ENCODE data around the gene AKR1B15. TPM values are rescaled to one million over a fixed set of nuclear protein-coding genes. Genes with fewer than 3 reads are reported as not detected.

AKR1B15 gene
- total RNA-seq, 4 donors from 2014 or later: 0.17 TPM; not detected in 3

DNA sequence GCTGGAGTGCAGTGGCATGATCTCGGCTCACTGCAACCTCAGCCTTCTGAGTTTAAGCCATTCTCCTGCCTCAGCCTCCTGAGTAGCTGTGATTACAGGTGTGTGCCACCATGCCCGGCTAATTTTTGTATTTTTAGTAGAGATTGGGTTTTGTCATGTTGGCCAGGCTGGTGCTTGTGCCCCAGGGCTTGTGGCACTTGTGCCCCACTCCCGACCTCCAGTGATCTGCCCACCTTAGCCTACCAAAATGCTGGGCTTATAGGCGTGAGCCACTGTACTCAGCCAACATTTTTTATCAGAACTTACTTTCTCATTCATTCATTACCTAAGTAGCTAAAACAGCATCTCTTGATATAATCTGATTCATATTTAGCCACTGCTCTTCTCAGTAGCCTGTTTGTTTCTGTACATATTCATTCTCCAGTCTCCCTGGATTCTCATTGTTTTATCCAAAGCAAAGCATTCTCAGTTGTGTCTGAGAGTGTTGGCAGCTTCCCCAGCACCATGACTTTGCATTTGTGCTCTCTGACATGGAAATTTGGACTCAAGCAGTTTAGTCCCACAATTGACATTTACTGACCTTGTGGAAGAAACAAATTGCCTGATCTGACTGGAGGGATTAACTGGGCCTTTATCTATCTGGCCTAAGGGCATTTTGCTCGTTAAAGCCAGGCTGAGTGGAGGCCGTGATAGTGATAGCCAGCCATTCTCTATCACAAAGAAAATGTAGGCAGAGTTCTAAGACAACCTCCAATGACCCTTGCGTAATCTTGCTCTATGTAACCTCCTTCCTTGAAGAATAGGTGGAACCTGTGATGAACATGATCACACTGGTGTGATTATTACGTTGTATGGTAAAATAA is 44.9 kb downstream of the AKR1B15 start:
- intact Hi-C loops (cut with DNase I): no loop called here
- Histone ChIP-seq H3K9me3 (no peaks in the 10 kb centered on the region), H3K27me3 (no peaks in the 10 kb centered on the region), H3K4me1 (peaks cover 12 to 23% (median 16%) of the 10 kb centered on the region in 4 donors), H3K27ac (replicated peaks in 1 of 4) (peak overlapping the region; percentile 81 to 87 (median 82)), H3K4me3 (no peak overlapping the region), H3K36me3 (no peaks in the 10 kb centered on the region)
- WGBS: 45% methylated on average over 8 of the region's 8 CpGs
- TF ChIP-seq EP300 (IDR thresholded peaks at IDR 0.05) (no peak), POLR2AphosphoS5 (IDR thresholded peaks at IDR 0.05) (peak; percentile 52 to 59)
- DNase-seq (ENCODE audit: extremely low spot score): no peak

DNA sequence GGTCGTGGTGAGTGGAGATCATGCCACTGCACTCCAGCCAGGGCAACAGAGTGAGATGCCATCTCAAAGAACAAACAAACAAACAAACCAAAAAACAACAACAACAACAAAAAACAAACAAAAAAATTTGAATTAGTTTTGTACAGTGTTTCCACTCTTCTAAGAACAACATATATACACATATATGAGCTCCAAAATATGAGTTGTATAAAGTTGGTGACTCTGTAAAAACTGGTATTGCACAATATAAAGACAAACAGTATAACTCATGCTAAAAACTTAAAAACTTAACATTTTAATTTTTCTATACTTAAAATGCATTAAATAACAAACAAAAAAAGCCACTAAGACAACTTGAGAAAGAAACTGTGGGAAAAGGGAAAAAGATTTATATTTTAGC is 46.0 kb downstream of the AKR1B15 start:
- intact Hi-C loops (cut with DNase I): no loop called here
- H3K36me3 ChIP-seq: no peaks in the 10 kb centered on the region
- H3K27me3 ChIP-seq: no peaks in the 10 kb centered on the region
- TF ChIP-seq CTCF (IDR thresholded peaks at IDR 0.05) (no peak), POLR2AphosphoS5 (IDR thresholded peaks at IDR 0.05) (no peak), POLR2A (IDR thresholded peaks at IDR 0.05; ENCODE audit: low read depth) (no peak), EP300 (IDR thresholded peaks at IDR 0.05) (no peak)
- H3K9me3 ChIP-seq: no peaks in the 10 kb centered on the region
- H3K27ac ChIP-seq (replicated peaks in 1 of 4): peak overlapping the region; percentile 81 to 87 (median 82)
- 0% methylated on average over 1 of the region's 1 CpG for WGBS
- DNase-seq (ENCODE audit: extremely low spot score): no peak
- H3K4me3 ChIP-seq: no peak overlapping the region
- peaks cover 12 to 23% (median 16%) of the 10 kb centered on the region in 4 donors for H3K4me1 ChIP-seq

GRCh38 chr7:134599371-134599770 is 50.5 kb downstream of the AKR1B15 start:
- intact Hi-C loops (cut with DNase I): no loop called here
- no peak overlapping the region for H3K27ac ChIP-seq (replicated peaks in 1 of 4)
- TF ChIP-seq POLR2AphosphoS5 (IDR thresholded peaks at IDR 0.05): no peak
- no peak for TF ChIP-seq CTCF (IDR thresholded peaks at IDR 0.05)
- no peak for TF ChIP-seq EP300 (IDR thresholded peaks at IDR 0.05)
- no peak for TF ChIP-seq POLR2A (IDR thresholded peaks at IDR 0.05; ENCODE audit: low read depth)
- no peaks in the 10 kb centered on the region for H3K36me3 ChIP-seq
- no peaks in the 10 kb centered on the region for H3K27me3 ChIP-seq
- H3K9me3 ChIP-seq: no peaks in the 10 kb centered on the region
- 71% methylated on average over 6 of the region's 6 CpGs for WGBS
- peaks cover under 1 to 21% (median 9%) of the 10 kb centered on the region in 4 donors for H3K4me1 ChIP-seq
- no peak for DNase-seq (ENCODE audit: extremely low spot score)
- H3K4me3 ChIP-seq: no peak overlapping the region

DNA sequence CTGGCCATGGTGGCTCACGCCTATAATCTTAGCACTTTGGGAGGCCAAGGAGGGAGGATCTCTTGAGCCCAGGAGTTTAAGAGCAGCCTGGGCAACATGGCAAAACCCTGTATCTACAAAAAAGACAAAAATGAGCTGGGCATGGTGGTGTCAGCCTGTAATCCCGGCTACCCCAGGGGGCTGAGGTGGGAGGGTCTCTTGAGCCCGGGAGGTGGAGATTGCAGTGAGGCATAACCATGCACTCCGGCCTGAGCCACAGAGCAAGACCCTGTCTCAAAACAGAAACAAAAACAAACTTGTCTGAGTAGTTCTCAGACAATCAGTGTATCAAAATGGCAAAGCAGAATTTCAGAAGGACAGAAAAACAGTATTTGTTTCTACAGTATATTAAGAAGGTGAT is 52.5 kb downstream of the AKR1B15 start:
- DNase-seq (ENCODE audit: extremely low spot score): no peak
- Histone ChIP-seq H3K36me3 (no peaks in the 10 kb centered on the region), H3K4me3 (no peak overlapping the region), H3K27me3 (no peaks in the 10 kb centered on the region), H3K27ac (replicated peaks in 1 of 4) (no peak overlapping the region), H3K9me3 (no peaks in the 10 kb centered on the region), H3K4me1 (peaks cover 4 to 19% (median 10%) of the 10 kb centered on the region in 4 donors)
- WGBS: 60% methylated on average over 4 of the region's 4 CpGs
- TF ChIP-seq POLR2AphosphoS5 (IDR thresholded peaks at IDR 0.05) (no peak), POLR2A (IDR thresholded peaks at IDR 0.05; ENCODE audit: low read depth) (no peak), CTCF (IDR thresholded peaks at IDR 0.05) (no peak), EP300 (IDR thresholded peaks at IDR 0.05) (no peak)
- intact Hi-C loops (cut with DNase I): no loop called here

GRCh38 chr7:134602881-134603451 is 54.1 kb downstream of the AKR1B15 start:
- DNase-seq (ENCODE audit: extremely low spot score): no peak
- TF ChIP-seq CTCF (IDR thresholded peaks at IDR 0.05) (no peak), EP300 (IDR thresholded peaks at IDR 0.05) (no peak), POLR2AphosphoS5 (IDR thresholded peaks at IDR 0.05) (no peak), POLR2A (IDR thresholded peaks at IDR 0.05; ENCODE audit: low read depth) (no peak)
- 48% methylated on average over 11 of the region's 11 CpGs for WGBS
- peaks cover 4 to 19% (median 12%) of the 10 kb centered on the region in 4 donors for H3K4me1 ChIP-seq
- H3K36me3 ChIP-seq: no peaks in the 10 kb centered on the region
- no peak overlapping the region for H3K4me3 ChIP-seq
- no peaks in the 10 kb centered on the region for H3K9me3 ChIP-seq
- no peaks in the 10 kb centered on the region for H3K27me3 ChIP-seq
- intact Hi-C loops (cut with DNase I): no loop called here
- no peak overlapping the region for H3K27ac ChIP-seq (replicated peaks in 1 of 4)

Data from esophagus muscularis mucosa (tissue), 4 donors.